Activated T-helper 2 cell treated with anti-CD3 and anti-CD28 coated beads, Interferon-gamma antibody, Interleukin-2, Interleukin-4, amounts not matched to agents 10 μg/mL and 5 μg/mL and 100 μg/mL, durations not matched to agents 14 hours and 24 hours and 36 hours (primary cell): Measurements from ENCODE around the gene HS2ST1. TPM values are rescaled to one million over a fixed set of nuclear protein-coding genes. Genes with fewer than 3 reads are reported as not detected.
"Not testable (repeated sequence)": the region's sequence is repeated elsewhere in the genome, so short reads cannot be mapped to it uniquely, and the experiment has no call there.

Experiments
- DNase-seq: peaks from one replicate; pipeline ENCODE4 v3.0.0; 2021; ENCODE audit warnings: low spot score
- H3K27ac Mint-ChIP-seq: one replicate; pipeline ENCODE4 v1.8.0; 2021; ENCODE audit warnings: mixed read lengths
- H3K27me3 Mint-ChIP-seq: one replicate; pipeline ENCODE4 v1.8.0; 2021; ENCODE audit warnings: low read depth, mixed read lengths
- H3K36me3 Mint-ChIP-seq: one replicate; pipeline ENCODE4 v1.8.0; 2021; ENCODE audit warnings: low read depth, mixed read lengths
- H3K4me1 Mint-ChIP-seq: one replicate; pipeline ENCODE4 v1.8.0; 2021; ENCODE audit warnings: low read depth, mixed read lengths
- H3K4me3 Mint-ChIP-seq: one replicate; pipeline ENCODE4 v1.8.0; 2021; ENCODE audit warnings: low read depth, mild to moderate bottlenecking, moderate library complexity, mixed read lengths
- H3K9me3 Mint-ChIP-seq: one replicate; pipeline ENCODE4 v1.8.0; 2021; ENCODE audit warnings: mixed read lengths
- intact Hi-C: fragments of 100-400 bp; cut with micrococcal nuclease; formaldehyde crosslinking; loops from one replicate; pipeline ENCODE4 v1.15.1; 2023
- total RNA-seq: library from RNA; stranded (reverse); gene quantifications from 2 replicates; pipeline ENCODE4 v1.2.3, GENCODE V29; 2022

HS2ST1 gene
- total RNA-seq, 1 donor from 2014 or later = 28.0 TPM

DNA sequence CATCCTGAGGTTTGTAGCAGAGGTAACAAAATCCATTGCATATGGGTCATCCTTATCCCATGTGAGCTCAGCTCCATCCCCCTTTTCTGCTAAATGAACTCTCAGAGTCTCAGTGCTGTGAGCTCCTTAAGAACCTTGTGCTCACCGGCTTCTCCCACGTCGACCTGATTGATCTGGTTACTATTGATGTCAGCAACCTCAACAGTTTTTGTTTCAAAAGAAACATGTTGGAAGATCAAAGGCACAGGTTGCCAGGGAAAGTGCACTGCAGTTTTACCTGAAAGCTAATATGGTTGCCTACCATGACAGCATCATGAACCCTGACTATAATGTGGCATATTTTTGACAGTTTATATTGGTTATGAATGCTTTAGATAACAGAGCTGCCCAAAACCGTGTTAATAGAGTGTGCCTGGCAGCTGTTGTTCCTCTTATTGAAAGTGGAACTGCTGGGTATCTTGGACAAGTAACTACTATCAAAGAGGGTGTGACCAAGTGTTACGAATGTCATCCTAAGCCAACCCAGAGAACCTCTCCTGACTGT is 131.4 kb downstream of the HS2ST1 start:
- peak overlapping the region; percentile 90 for H3K27ac Mint-ChIP-seq
- no peaks in the 10 kb centered on the region for H3K27me3 Mint-ChIP-seq
- H3K9me3 Mint-ChIP-seq = peaks cover 41% of the 10 kb centered on the region
- H3K4me1 Mint-ChIP-seq = peaks cover 48% of the 10 kb centered on the region
- intact Hi-C loops = loop anchor here (1.0 to 10.0 kb wide), 3 partner anchors 15 to 651 kb away; partner anchors contain the start of genes ODF2L and SH3GLB1
- DNase-seq = peak; percentile 52
- H3K4me3 Mint-ChIP-seq = peak overlapping the region; percentile 45
- peaks cover 32% of the 10 kb centered on the region for H3K36me3 Mint-ChIP-seq

DNA sequence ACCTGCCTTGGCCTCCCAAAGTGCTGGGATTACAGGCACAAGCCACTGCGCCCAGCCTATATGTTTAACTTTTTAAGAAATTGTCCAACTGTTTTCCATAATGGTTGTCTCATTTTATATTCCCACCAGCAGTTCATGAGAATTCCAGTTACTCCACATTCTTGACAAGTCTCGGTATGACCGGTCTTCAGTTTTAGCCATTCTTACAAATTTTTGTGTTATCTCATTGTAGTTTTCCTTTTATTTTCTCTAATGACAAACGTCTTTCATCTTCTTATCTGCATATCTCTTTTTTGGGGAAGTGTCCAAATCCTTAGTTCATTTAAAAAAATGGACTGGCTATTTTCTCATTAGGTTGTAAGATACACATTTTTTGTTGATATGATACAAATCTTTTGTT is 132.5 kb downstream of the HS2ST1 start:
- intact Hi-C loops = loop anchor here (10.0 kb wide), 2 partner anchors 342 to 652 kb away; partner anchors contain the start of genes ODF2L and SH3GLB1

DNA sequence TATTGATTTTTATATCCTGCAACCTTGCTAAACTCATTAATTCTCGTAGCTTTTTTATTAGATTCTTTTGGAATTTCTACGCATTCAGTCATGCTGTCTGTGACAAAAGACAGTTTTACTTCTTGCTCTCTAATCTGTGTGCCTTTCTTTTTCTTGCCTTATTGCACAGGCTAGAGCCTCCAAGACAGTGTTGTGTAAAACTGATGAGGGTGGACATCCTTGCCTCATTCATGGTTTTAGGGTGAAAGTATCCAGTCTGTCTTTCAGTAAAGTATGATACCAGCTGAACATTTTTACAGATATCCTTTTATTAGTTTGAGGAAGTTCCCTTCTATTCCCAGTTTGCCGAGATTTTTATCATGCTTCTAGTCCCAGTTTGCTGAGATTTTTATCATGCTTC is 133.8 kb downstream of the HS2ST1 start:
- Mint-ChIP-seq H3K4me3 (no peak overlapping the region), H3K27me3 (no peaks in the 10 kb centered on the region), H3K4me1 (peaks cover 30% of the 10 kb centered on the region), H3K36me3 (peaks cover 30% of the 10 kb centered on the region), H3K9me3 (peaks cover 41% of the 10 kb centered on the region), H3K27ac (no peak overlapping the region)
- intact Hi-C loops = loop anchor here (10.0 kb wide), 2 partner anchors 343 to 653 kb away; partner anchors contain the start of genes ODF2L and SH3GLB1
- DNase-seq = no peak

More for the DNA sequence above, 132.5 kb downstream of the HS2ST1 start:
- Mint-ChIP-seq H3K4me3 (no peak overlapping the region), H3K27ac (no peak overlapping the region), H3K4me1 (peaks cover 40% of the 10 kb centered on the region), H3K36me3 (peaks cover 30% of the 10 kb centered on the region), H3K27me3 (no peaks in the 10 kb centered on the region), H3K9me3 (peaks cover 41% of the 10 kb centered on the region)
- no peak for DNase-seq

DNA sequence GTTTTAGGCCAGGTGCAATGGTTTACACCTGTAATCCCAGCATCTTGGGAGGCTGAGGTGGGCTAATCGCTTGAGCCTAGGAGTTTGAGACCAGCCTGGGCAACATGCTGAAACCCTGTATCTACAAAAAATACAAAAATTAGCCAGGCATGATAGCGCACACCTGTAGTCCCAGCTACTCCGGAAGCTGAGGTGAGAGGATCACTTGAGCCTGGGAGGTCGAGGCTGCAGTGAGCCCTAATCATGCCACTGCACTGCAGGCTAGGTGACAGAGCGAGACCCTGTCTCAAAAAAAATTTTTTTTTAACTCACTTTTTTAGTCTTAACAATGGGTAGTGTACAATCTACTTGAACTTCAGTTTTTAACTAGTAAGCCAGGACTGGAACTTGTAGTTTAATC is 137.5 kb downstream of the HS2ST1 start:
- H3K27me3 Mint-ChIP-seq = no peaks in the 10 kb centered on the region
- peaks cover 30% of the 10 kb centered on the region for H3K9me3 Mint-ChIP-seq
- H3K4me3 Mint-ChIP-seq = no peak overlapping the region
- H3K36me3 Mint-ChIP-seq = peaks cover 26% of the 10 kb centered on the region
- DNase-seq = no peak
- peaks cover 13% of the 10 kb centered on the region for H3K4me1 Mint-ChIP-seq
- intact Hi-C loops = no loop called here
- no peak overlapping the region for H3K27ac Mint-ChIP-seq

DNA sequence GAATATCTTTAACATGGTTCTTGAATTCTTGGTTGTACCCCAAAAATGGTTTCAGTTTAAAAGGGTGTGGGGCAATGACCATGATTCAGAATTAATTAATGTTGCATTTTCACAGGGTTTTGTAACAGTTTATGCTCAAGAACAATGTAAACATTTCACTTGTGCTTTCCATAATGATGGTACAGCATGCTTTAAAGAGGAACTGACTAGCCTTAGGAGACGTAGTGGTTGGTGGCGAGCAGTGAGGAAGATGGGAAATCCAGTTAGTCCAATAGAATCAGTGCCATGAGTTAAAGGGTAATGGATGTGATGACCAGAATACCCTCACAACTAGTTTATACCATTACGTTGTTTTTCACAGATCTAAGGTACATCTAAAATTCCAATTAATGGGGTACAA is 138.0 kb downstream of the HS2ST1 start:
- H3K4me3 Mint-ChIP-seq = no peak overlapping the region
- DNase-seq = no peak
- peaks cover 26% of the 10 kb centered on the region for H3K9me3 Mint-ChIP-seq
- no peak overlapping the region for H3K27ac Mint-ChIP-seq
- H3K36me3 Mint-ChIP-seq = peaks cover 22% of the 10 kb centered on the region
- H3K4me1 Mint-ChIP-seq = peaks cover 14% of the 10 kb centered on the region
- H3K27me3 Mint-ChIP-seq = no peaks in the 10 kb centered on the region
- intact Hi-C loops = no loop called here

DNA sequence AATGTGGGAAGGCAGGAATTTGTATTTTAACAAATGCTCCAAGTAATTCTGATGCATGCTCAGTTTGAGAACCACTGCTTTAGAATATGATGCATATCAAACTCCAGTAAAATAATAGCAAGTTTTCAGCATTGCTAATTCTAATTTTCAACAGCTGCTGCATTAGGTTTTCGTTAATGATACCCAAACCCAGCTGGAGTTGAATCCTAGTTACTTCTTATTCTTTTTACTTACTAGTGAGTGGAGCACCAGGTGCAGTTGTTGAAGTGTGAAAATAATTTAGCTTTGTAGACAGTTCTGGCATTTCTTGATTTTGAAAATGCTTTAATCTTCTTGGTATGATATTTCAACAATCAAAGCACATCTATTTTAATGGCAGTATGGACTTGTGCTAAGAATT is 138.5 kb downstream of the HS2ST1 start:
- Mint-ChIP-seq H3K9me3 (peaks cover 20% of the 10 kb centered on the region), H3K36me3 (peaks cover 16% of the 10 kb centered on the region), H3K4me1 (peaks cover 17% of the 10 kb centered on the region), H3K27me3 (no peaks in the 10 kb centered on the region), H3K4me3 (no peak overlapping the region), H3K27ac (no peak overlapping the region)
- intact Hi-C loops = no loop called here
- DNase-seq = no peak

DNA sequence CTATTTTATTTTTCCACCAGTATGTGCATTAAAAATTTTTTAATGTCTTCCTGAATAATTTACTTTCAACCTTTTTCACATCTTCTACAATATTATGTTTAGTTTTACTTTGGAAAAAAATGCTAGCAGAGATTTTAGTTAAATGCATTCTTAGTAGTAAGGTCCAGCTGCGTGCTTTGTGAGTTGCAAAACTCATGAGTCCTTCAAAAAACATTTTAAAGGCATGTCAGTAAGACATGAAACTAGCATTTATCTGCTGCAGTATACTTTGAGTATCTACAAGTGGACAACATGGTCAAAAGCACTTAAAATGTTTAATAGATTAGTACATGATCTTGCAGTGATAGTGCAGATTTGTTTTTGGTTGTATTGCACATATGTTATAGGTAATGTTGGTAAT is 139.0 kb downstream of the HS2ST1 start:
- intact Hi-C loops = no loop called here
- Mint-ChIP-seq H3K4me3 (no peak overlapping the region), H3K27ac (no peak overlapping the region), H3K9me3 (peaks cover 16% of the 10 kb centered on the region), H3K4me1 (peaks cover 22% of the 10 kb centered on the region), H3K36me3 (peaks cover 12% of the 10 kb centered on the region), H3K27me3 (no peaks in the 10 kb centered on the region)
- no peak for DNase-seq

DNA sequence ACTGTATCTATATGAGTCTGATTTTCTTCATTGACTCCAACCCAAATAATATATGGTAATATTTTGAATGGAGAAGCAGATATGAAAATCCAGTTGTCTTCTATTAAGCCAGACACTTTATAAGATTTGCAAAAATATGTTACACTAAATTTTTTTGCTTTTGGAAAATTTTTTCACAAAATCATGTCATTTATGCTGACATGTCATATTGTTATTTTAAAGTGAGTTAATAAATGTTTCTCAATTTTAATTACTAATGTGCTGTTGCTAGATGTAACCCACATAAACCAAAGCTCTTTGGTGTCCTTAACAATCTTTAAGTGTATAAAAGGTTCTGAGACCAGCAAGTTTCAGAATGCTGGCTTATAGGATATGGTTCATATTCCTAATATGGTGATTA is 142.5 kb downstream of the HS2ST1 start:
- H3K4me3 Mint-ChIP-seq = no peak overlapping the region
- intact Hi-C loops = no loop called here
- H3K27ac Mint-ChIP-seq = no peak overlapping the region
- no peak for DNase-seq
- H3K27me3 Mint-ChIP-seq = no peaks in the 10 kb centered on the region
- H3K9me3 Mint-ChIP-seq = peaks cover 5% of the 10 kb centered on the region
- peaks cover 3% of the 10 kb centered on the region for H3K36me3 Mint-ChIP-seq
- H3K4me1 Mint-ChIP-seq = peaks cover 21% of the 10 kb centered on the region

DNA sequence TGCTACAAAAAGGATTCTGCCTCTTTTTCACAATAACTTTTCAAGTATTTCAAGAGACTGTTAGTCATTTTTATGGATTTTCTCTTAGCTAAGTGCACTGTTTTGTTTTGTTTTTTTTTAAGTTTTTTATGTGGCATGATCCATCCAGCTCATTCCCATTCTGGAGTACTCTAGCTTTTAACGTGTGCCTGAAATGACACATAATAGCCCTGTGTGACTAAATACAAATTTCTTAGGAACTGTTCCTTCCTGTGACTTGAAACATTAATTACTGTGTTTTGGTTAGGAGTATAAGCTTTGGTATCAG is 143.9 kb downstream of the HS2ST1 start:
- H3K27me3 Mint-ChIP-seq = no peaks in the 10 kb centered on the region
- H3K9me3 Mint-ChIP-seq = peaks cover 10% of the 10 kb centered on the region
- H3K36me3 Mint-ChIP-seq = peaks cover 8% of the 10 kb centered on the region
- no peak overlapping the region for H3K4me3 Mint-ChIP-seq
- intact Hi-C loops = no loop called here
- no peak for DNase-seq
- H3K4me1 Mint-ChIP-seq = peaks cover 30% of the 10 kb centered on the region
- H3K27ac Mint-ChIP-seq = no peak overlapping the region

DNA sequence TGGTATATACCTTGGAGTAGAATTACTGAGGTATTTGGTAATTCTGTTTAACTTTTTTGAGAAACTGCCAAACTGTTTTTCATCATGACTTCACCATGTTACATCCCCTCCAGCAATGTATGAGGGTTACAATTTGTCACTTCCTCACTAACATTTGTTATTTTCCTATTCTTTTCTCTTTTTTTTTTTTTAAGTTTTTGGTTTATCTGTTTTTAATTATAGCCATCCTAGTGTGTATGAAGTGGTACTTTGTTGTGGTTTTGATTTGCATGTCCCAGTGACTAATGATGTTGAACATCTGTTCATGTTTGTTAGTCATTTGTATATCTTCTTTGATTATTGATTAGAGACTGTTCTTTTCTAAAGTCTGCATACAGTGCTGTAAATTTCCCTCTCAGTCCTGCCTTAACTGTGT is 147.3 kb downstream of the HS2ST1 start:
- peaks cover 30% of the 10 kb centered on the region for H3K4me1 Mint-ChIP-seq
- intact Hi-C loops = loop anchor here (1.0 to 2.0 kb wide), 3 partner anchors 16 to 19 kb away; no protein-coding TSS in a partner anchor
- H3K27ac Mint-ChIP-seq = peak overlapping the region; percentile 69
- H3K27me3 Mint-ChIP-seq = no peaks in the 10 kb centered on the region
- DNase-seq = no peak
- peaks cover 18% of the 10 kb centered on the region for H3K9me3 Mint-ChIP-seq
- no peak overlapping the region for H3K4me3 Mint-ChIP-seq
- H3K36me3 Mint-ChIP-seq = peaks cover 12% of the 10 kb centered on the region

DNA sequence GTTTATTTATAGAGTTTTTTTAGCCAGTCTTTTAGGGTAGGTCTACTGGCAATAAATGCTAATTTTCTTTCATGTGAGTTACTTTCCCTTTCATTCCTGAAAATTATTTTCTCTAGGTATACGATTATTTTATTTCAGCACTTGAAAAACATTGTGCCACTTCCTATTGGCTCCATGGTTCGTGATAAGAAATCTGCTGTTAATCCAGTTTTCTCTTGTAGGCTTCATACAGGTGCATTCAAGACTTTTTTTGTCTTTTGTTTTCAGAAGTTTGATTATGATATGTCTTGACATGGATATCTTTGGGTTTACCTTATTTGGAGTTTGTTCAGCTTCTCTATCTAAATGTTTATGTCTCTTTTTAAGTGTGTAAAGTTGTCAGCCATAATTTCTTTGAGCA is 148.3 kb downstream of the HS2ST1 start:
- intact Hi-C loops = loop anchor here (1.0 kb wide), 1 partner anchor 20 kb away; no protein-coding TSS in a partner anchor
- Mint-ChIP-seq H3K4me3 (no peak overlapping the region), H3K27me3 (no peaks in the 10 kb centered on the region), H3K36me3 (peaks cover 16% of the 10 kb centered on the region), H3K9me3 (peaks cover 23% of the 10 kb centered on the region), H3K4me1 (peaks cover 28% of the 10 kb centered on the region), H3K27ac (no peak overlapping the region)
- DNase-seq = no peak

DNA sequence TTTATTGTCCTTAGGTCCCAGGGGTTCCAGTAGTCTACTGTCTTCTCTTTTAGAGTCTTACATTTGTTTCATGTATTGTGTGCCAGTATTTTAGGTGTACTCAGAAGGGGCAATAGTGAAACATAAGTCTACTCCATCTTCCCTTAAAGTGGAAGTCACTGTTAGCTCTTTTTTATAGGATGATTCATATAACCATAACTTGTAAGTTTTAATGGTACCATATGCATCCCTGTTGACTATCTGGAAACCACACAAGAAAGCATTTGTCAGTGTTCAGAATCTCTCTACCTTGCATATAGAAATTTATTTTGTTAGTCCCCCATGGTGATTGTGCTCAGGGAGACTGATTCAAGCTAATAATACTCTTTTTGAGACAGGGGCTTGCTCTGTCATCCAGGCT is 149.9 kb downstream of the HS2ST1 start:
- Mint-ChIP-seq H3K4me1 (peaks cover 21% of the 10 kb centered on the region), H3K27me3 (no peaks in the 10 kb centered on the region), H3K9me3 (peaks cover 23% of the 10 kb centered on the region), H3K27ac (no peak overlapping the region), H3K4me3 (no peak overlapping the region), H3K36me3 (peaks cover 18% of the 10 kb centered on the region)
- DNase-seq = no peak
- intact Hi-C loops = no loop called here

DNA sequence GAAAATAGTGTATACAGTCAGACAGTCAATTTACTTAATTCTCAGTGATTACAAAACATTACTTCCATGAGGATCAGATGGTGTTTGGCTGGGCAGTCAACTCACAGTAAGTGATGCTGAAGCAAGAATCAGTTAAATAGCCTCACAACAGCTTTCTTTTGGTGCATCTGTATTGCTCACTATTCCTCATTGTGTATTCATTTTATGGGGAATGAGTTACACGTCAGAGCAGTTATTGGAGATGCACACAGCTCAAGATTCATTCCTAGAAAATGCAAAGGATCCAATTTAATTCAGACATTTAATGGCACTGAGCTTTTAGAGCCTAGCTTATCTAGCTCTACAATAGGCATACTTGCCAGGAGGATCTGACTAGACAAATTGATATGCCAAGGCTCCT is 150.6 kb downstream of the HS2ST1 start:
- intact Hi-C loops = no loop called here
- Mint-ChIP-seq H3K4me1 (peaks cover 21% of the 10 kb centered on the region), H3K27me3 (no peaks in the 10 kb centered on the region), H3K9me3 (peaks cover 23% of the 10 kb centered on the region), H3K4me3 (no peak overlapping the region), H3K27ac (no peak overlapping the region), H3K36me3 (peaks cover 18% of the 10 kb centered on the region)
- no peak for DNase-seq

DNA sequence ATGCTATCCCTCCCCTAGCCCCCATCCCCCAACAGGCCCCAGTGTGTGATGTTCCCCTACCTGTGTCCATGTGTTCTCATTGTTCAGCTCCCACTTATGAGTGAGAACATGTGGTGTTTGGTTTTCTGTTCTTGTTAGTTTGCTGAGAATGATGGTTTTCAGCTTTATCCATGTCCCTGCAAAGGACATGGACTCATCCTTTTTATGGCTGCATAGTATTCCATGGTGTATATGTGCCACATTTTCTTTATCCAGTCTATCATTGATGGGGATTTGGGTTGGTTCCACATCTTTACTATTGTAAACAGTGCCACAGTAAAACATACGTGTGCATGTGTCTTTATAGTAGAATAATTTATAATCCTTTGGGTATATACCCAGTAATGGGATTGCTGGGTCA is 152.3 kb downstream of the HS2ST1 start:
- Mint-ChIP-seq H3K4me1 (peaks cover 17% of the 10 kb centered on the region), H3K9me3 (peaks cover 23% of the 10 kb centered on the region), H3K36me3 (peaks cover 18% of the 10 kb centered on the region)
- H3K4me3 Mint-ChIP-seq, intact Hi-C loops, DNase-seq, H3K27me3 Mint-ChIP-seq, H3K27ac Mint-ChIP-seq: not testable (repeated sequence)
